GM08714 (cell line): ENCODE measurements around the gene GPR3.
A peak's percentile ranks its signal among the peaks of the same experiment; 100 is the strongest.
"Not testable (repeated sequence)": the region's sequence is repeated elsewhere in the genome, so short reads cannot be mapped to it uniquely, and the experiment has no call there.

ENCODE experiments used
- H3K4me3 ChIP-seq: fragments of 200-500 bp; sonication (Bioruptor generic); 2 replicates; pipeline ENCODE4 v1.5.1; 2014; ENCODE audit warnings: mild to moderate bottlenecking, low read length, inconsistent platforms
- ZNF274 ChIP-seq: IDR thresholded peaks from 2 replicates; pipeline ENCODE4 v1.6.1; 2012; ENCODE audit warnings: mild to moderate bottlenecking, low read depth, low read length

GPR3 gene

GRCh38 chr1:27430903-27431600 is 38.6 kb downstream of the GPR3 start:
- TF ChIP-seq ZNF274 = no peak
- H3K4me3 ChIP-seq = peak overlapping the region; percentile 14; the same call in 1 of the 2 replicates

- H3K4me3 ChIP-seq = peak overlapping the region; percentile 14; the same call in 1 of the 2 replicates
- TF ChIP-seq ZNF274 = no peak
Measured at GRCh38 chr1:27431601-27431940, 39.1 kb downstream of the GPR3 start.

DNA sequence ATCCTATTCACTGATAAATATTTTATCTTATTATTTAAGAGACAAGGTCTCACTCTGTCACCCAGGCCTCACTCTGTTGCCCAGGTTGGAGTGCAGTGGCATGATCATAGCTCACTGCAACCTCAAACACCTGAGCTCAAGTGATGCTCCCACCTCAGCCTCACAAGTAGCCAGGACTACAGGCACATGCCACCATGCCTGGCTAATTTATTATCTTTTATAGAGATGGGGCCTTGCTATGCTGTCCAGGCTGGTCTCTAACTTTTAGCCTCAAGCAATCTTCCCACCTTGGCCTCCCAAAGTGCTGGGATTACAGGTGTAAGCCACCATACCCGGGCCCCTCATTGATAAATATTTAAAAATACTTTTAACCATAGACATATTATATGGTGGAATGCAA is 40.3 kb downstream of the GPR3 start:
- H3K4me3 ChIP-seq = not testable (repeated sequence)

GRCh38 chr1:27433706-27434105 is 41.3 kb downstream of the GPR3 start:
- no peak overlapping the region for H3K4me3 ChIP-seq
- TF ChIP-seq ZNF274 = no peak

DNA sequence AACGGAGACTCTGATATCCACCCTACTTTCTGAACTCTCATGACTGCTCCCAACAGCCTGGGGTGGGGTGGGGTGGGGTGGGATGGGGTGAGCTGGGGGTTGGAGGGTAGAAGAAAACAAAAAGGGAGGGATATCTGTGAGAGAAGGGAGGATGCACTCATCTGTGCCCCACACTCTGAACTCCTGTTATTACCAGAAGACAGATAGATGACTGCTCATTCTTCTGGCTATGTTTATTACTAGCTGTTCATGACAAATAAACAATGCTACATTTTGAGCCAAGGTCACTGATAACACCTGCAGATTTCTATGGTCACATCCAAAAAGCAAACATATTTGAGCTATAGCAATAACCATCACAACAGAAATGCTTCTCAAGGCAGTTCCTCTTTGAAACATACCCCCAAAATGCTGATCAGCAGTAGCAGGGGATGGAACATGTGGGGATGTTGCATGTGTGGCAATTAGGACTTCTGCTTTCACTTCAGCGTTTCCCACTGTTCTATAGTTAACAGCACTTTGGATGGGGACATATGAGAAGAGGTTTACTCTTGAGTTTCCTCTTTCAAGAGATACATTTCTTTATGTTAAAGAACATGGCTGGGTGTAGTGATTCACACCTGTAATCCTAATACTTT is 43.3 kb downstream of the GPR3 start:
- TF ChIP-seq ZNF274 = no peak
- H3K4me3 ChIP-seq = peak overlapping the region; percentile 3; the same call in 1 of the 2 replicates

DNA sequence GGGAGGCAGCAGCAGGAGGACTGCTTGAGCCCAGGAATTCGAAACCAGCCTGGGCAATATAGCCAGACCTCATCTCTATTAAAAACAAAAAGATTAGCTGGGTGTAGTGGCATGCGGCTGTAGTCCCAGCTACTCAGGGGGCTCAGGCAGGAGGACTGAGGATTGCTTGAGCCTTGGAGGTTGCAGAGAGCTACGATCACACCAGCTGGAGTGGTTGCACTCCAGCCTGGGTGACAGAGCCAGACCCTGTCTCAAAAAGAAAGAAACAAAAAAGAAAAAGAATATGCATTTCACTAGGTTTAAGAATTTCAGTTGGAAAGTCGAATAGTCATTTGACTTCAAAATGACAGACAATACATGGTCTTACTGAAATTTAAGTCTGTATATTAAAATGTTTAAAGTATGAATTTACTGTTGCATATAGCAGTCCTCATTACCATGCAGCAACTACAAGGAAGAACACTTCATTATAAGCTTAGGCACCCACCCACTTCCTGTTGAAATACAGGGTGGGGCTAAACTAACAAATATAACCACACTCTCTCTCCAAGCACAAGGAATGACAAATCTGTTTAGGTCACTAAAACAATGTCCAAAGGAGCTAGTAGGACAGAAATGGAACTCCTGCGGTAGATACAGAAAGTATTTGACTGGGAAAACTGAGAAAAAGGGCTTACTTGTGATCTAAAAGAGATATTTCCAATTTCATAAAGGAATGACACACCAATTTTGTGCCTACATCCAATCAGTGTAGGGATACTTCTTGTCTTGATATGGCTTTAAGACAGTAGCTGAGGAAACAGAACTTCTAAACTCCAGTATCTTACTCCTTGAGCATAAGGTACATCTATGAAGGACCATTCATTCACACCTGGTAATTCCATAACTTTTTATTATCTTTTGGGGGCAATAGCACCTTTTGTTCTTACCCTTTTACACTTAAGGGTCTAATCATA is 44.1 kb downstream of the GPR3 start:
- H3K4me3 ChIP-seq = peak overlapping the region; percentile 3; the same call in 1 of the 2 replicates
- TF ChIP-seq ZNF274 = no peak

DNA sequence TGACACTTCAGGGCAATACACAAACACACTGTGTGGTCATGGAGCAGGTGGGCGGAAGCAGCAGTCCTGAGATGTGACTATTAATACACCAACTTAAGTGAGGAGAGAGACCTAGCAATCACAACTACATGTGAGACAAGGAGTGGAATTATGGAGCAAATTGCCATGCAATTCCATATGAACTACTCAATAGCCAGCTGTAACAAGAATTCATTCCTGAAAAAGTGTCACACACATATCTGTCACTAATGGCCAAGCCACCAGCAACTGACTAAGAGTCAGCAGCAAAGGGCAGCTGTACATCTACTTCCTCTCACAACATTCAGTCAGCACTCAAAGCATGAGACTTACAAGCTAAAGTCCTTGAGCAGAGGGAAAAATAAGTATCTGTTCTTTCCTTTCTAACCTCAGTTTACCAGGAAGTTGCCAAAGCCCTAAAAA is 46.2 kb downstream of the GPR3 start:
- no peak overlapping the region; the same call in 1 of the 2 replicates for H3K4me3 ChIP-seq
- no peak for TF ChIP-seq ZNF274

DNA sequence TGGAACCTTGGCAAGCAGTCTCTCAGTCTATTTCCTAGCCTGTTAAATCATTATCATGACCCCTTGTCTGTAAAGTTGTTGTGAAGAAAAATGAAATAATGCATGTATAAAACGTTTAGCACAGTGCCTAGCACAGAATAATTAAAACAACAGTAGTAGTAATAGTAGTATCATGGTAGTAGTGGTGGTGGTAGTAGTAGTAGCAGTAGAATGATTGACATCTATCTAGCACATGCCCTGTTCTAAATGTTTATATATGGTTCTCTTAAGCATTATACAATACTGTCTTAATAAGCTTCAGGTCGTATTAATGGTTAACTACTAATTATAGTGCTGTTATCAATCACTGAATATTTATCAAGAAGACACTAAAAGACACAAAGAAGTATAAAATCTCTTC is 46.7 kb downstream of the GPR3 start:
- no peak overlapping the region for H3K4me3 ChIP-seq
- TF ChIP-seq ZNF274 = no peak

GRCh38 chr1:27444632-27445031 is 52.2 kb downstream of the GPR3 start:
- H3K4me3 ChIP-seq = no peak overlapping the region
- TF ChIP-seq ZNF274 = no peak
